DOHH2 (cell line): Measurements from ENCODE around the gene ABCA2.

ENCODE experiments used
- H3F3A ChIP-seq: fragments of 200-600 bp; sonication (generic), shearing (Covaris generic); 2 replicates; pipeline ENCODE4 v1.6.0; 2016; ENCODE audit warnings: antibody characterized with exemption, mild to moderate bottlenecking; ENCODE audit not compliant: control insufficient read depth, insufficient read depth
- H3K27ac ChIP-seq: fragments of 200-600 bp; sonication (generic); 2 replicates; pipeline ENCODE4 v1.5.1; 2014; ENCODE audit warnings: low read depth, mild to moderate bottlenecking, low read length, moderate library complexity
- H3K27me3 ChIP-seq: fragments of 200-600 bp; sonication (generic); 2 replicates; pipeline ENCODE4 v1.6.1; 2014; ENCODE audit warnings: mild to moderate bottlenecking, low read length, mixed read lengths; ENCODE audit not compliant: control insufficient read depth
- H3K36me3 ChIP-seq: fragments of 200-600 bp; sonication (generic); 2 replicates; pipeline ENCODE4 v1.6.1; 2014; ENCODE audit warnings: mild to moderate bottlenecking, low read length, moderate library complexity, mixed read lengths; ENCODE audit not compliant: control insufficient read depth
- H3K4me1 ChIP-seq: fragments of 200-600 bp; sonication (generic); 2 replicates; pipeline ENCODE4 v1.6.1; 2014; ENCODE audit warnings: mild to moderate bottlenecking, low read length, mixed read lengths; ENCODE audit not compliant: control insufficient read depth
- H3K4me2 ChIP-seq: fragments of 200-600 bp; sonication (generic); 2 replicates; pipeline ENCODE4 v1.6.0; 2014; ENCODE audit warnings: mild to moderate bottlenecking, low read length, moderate library complexity
- H3K4me3 ChIP-seq: fragments of 200-600 bp; sonication (generic); 2 replicates; pipeline ENCODE4 v1.5.1; 2014; ENCODE audit warnings: mild to moderate bottlenecking, low read length, mixed read lengths
- H3K79me2 ChIP-seq: fragments of 200-600 bp; sonication (generic); 2 replicates; pipeline ENCODE4 v1.6.1; 2014; ENCODE audit warnings: mild to moderate bottlenecking, low read length, mixed read lengths; ENCODE audit not compliant: control insufficient read depth
- H3K9me2 ChIP-seq: fragments of 200-600 bp; sonication (generic); replicated peaks from 2 replicates; pipeline ENCODE4 v1.6.1; 2014; ENCODE audit warnings: mild to moderate bottlenecking, low read length, mixed read lengths; ENCODE audit not compliant: control insufficient read depth
- H3K9me3 ChIP-seq: fragments of 200-600 bp; sonication (generic); 2 replicates; pipeline ENCODE4 v1.6.1; 2014; ENCODE audit warnings: antibody characterized with exemption, low read length, mixed read lengths; ENCODE audit not compliant: control insufficient read depth, insufficient read depth
- H4K20me1 ChIP-seq: fragments of 200-600 bp; sonication (generic); 2 replicates; pipeline ENCODE4 v1.6.0; 2014; ENCODE audit warnings: low read depth, mild to moderate bottlenecking, antibody characterized with exemption, low read length, moderate library complexity; ENCODE audit not compliant: control insufficient read depth, insufficient read depth
- CTCF ChIP-seq: fragments of 200-600 bp; sonication (generic); IDR thresholded peaks from one replicate; pipeline ENCODE4 v1.5.1; 2014; ENCODE audit warnings: antibody characterized with exemption, mild to moderate bottlenecking, low read depth, low read length; ENCODE audit not compliant: poor library complexity, severe bottlenecking
- EZH2phosphoT487 ChIP-seq: fragments of 200-600 bp; sonication (generic); IDR thresholded peaks from 2 replicates; pipeline ENCODE4 v1.6.1; 2017; ENCODE audit warnings: borderline replicate concordance, mild to moderate bottlenecking, antibody characterized with exemption, low read length, moderate library complexity, mixed read lengths

ABCA2 gene

GRCh38 chr9:136958473-136958872 lies 69.6 kb downstream of the ABCA2 start:
- H4K20me1 ChIP-seq, result no peaks in the 10 kb centered on the region
- no peak for TF ChIP-seq EZH2phosphoT487
- TF ChIP-seq CTCF, result no peak
- H3K79me2 ChIP-seq, result no peaks in the 10 kb centered on the region
- H3K4me3 ChIP-seq, result no peak overlapping the region
- no peaks in the 10 kb centered on the region for H3K9me2 ChIP-seq
- H3K27me3 ChIP-seq, result no peaks in the 10 kb centered on the region
- no peaks in the 10 kb centered on the region for H3K36me3 ChIP-seq
- no peaks in the 10 kb centered on the region for H3K9me3 ChIP-seq
- H3K4me1 ChIP-seq, result no peaks in the 10 kb centered on the region
- no peak overlapping the region for H3K27ac ChIP-seq
- H3F3A ChIP-seq, result no peaks in the 10 kb centered on the region
- H3K4me2 ChIP-seq, result no peak overlapping the region

DNA sequence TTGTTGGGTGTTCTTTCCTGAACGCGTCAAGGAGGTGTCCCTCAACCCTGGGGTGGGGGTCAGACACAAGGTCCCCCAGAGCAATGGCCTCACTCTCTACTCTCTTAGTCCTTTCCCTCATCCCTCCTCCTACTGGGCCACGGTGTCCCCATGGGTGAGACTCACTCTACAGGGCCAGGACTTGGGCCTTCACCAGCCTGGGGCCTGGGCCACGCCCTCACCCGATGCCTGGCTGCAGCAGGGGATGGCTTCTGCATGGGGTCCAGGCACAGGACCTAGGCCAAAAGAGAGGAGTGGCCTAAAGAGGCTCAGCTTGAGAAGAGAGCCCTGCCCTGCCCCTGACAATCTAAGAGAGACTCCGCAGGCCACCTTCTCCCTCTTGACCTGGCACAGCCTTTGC lies 70.1 kb downstream of the ABCA2 start:
- H3K27me3 ChIP-seq, result no peaks in the 10 kb centered on the region
- no peaks in the 10 kb centered on the region for H3K4me1 ChIP-seq
- no peaks in the 10 kb centered on the region for H3K36me3 ChIP-seq
- TF ChIP-seq EZH2phosphoT487, result no peak
- no peak for TF ChIP-seq CTCF
- H3K4me2 ChIP-seq, result no peak overlapping the region
- no peaks in the 10 kb centered on the region for H3K9me2 ChIP-seq
- H3K27ac ChIP-seq, result no peak overlapping the region
- no peaks in the 10 kb centered on the region for H3K79me2 ChIP-seq
- no peaks in the 10 kb centered on the region for H3K9me3 ChIP-seq
- no peak overlapping the region for H3K4me3 ChIP-seq
- no peaks in the 10 kb centered on the region for H4K20me1 ChIP-seq
- no peaks in the 10 kb centered on the region for H3F3A ChIP-seq

- H3K9me3 ChIP-seq, result no peaks in the 10 kb centered on the region
- no peak overlapping the region for H3K4me3 ChIP-seq
- TF ChIP-seq CTCF, result no peak
- TF ChIP-seq EZH2phosphoT487, result no peak
- no peaks in the 10 kb centered on the region for H3K27me3 ChIP-seq
- no peaks in the 10 kb centered on the region for H3F3A ChIP-seq
- H3K36me3 ChIP-seq, result no peaks in the 10 kb centered on the region
- H3K9me2 ChIP-seq, result no peaks in the 10 kb centered on the region
- H3K27ac ChIP-seq, result no peak overlapping the region
- no peaks in the 10 kb centered on the region for H3K79me2 ChIP-seq
- H4K20me1 ChIP-seq, result no peaks in the 10 kb centered on the region
- H3K4me1 ChIP-seq, result no peaks in the 10 kb centered on the region
- no peak overlapping the region for H3K4me2 ChIP-seq
Measured at GRCh38 chr9:136957461-136957860, 70.6 kb downstream of the ABCA2 start.
